AG09319 (cell line): ENCODE data around the gene FNDC3B.

Source experiments
- DNase-seq: peaks from one replicate; pipeline ENCODE4 v3.0.0-alpha.2; 2010; ENCODE audit warnings: low read depth; ENCODE audit errors: extremely low read depth
- CTCF ChIP-seq: IDR thresholded peaks from 2 replicates; pipeline ENCODE4 v1.5.1; 2011; ENCODE audit warnings: low read depth, mild to moderate bottlenecking, inconsistent platforms, low read length, moderate library complexity

The FNDC3B gene

DNA sequence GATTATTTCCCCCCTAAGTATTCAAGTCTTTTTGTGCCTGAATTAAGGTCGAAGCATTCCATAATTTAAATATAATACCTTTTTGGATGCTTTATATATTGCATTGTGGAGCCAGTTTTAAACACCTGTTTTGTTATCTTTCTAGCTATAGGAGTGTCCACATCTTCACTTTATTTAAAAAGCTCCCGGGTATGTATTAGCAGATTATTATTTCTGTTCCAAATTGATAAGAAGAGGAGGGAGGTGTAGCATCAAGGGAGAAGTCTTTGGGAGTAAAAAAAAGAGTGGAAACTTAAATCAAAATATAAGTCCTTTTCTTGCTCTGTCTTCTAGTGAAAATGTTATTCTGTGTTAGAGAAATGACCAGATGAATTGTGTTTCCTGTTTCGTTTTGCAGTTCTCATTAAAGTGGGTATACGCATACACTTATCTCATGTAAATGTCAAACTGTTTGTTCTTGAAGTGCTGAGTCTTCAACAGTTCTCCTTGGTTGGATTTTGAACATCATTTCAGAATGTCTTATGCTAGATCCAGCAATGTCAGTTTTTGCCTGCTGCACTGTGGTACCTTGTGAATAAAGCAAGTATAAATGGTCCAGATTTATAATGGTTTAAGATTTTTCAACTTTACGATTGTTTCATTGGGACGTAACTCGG, 105.8 kb downstream of the FNDC3B start:
- no peak for DNase-seq
- no peak for TF ChIP-seq CTCF

DNA sequence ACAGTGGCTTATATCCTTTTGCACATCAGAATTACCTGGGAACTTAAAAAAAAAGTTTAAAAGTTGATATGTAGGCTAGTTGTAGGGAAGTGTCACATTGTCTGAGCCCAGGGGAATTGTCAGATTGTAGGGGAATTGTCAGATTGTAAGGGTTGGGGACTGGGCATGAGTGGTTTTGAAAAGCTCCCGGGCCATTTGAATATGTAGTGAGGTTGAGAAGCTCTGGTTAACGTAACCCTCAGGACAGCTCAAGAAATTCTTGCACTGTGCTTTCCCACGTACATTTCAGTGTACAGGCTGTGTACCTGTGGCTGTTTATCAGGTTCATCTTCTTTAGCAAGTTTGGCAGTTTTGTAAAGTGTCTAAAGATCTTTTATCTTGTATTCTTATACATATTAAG, 107.0 kb downstream of the FNDC3B start:
- no peak for TF ChIP-seq CTCF
- no peak for DNase-seq

DNA sequence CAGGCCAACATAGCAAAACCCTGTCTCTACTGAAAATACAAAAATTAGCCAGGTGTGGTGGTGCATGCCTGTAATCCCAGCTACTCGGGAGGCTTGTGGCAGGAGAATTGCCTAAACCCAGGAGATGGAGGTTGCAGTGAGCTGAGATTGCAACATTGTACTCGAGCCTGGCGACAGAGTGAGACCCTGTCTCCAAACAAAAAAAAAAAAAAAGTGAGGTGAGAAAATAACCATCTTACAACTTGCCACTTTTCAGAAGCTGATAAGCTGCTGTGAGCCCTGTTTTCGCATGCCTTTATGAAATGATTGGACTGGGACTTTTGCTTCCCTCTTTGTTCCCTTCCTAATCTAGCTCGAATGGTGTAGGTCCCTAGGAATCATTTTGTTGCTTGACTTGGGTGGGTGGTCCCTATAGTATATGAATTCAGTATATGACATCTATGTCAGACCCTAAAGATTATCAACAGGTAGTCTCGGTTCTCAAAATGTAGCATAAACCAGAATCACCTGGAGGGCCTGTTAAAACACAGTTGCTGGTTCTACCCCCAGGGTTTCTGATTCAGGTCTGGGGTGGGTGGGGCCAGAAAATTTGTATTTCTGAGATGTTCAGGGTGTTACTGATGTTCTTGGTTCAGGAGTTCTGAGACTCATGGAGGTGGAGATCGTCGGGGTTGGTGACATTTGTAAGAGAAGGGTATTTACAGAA, 107.9 kb downstream of the FNDC3B start:
- no peak for TF ChIP-seq CTCF
- DNase-seq = no peak

DNA sequence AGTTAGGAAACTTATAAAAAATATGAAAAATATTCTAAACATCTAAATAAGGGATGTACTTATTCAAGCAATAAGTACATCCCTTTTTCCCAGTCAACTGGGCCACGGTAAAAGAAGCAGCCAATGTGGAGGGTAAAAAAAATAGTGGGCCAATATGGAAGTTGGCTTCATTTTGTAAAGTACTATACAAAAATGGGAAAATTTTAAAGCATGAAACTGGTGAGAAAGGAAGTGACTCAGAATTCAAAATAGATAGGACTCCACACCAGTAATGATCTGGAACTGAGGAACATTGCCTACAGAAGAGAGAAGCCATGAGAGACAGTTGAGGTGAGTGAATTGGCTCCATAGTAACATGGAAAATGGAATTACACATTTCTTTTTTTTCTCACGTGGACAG, 108.9 kb downstream of the FNDC3B start:
- no peak for TF ChIP-seq CTCF
- no peak for DNase-seq

GRCh38 chr3:172148702-172149565, 109.6 kb downstream of the FNDC3B start:
- no peak for TF ChIP-seq CTCF
- DNase-seq = no peak

DNA sequence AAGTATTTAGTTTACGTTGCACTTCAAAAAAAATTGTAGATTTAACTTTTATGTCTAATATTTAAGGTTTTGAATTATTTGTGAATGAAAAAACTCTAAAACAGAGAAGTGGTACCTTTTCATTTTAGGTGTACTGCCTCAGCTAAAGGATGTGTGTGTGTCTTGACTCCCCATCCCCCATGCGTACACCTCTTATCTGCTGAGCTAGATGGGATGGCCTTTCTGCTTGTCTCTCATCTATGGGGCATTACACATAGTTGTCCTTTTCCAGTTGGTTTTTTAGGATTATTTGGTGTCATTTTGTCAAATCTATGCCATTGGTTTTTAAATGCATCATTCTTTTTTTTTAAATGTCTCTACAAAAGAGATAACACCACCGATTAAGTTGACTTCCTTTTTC, 110.9 kb downstream of the FNDC3B start:
- DNase-seq = no peak
- TF ChIP-seq CTCF = no peak
